Motor neuron (in vitro differentiated cells): ENCODE measurements around the gene EPB41L4B. TPM values are rescaled to one million over a fixed set of nuclear protein-coding genes. Genes with fewer than 3 reads are reported as not detected.
A peak's percentile ranks its signal among the peaks of the same experiment; 100 is the strongest.

Source experiments
- ATAC-seq, 8 experiments: fragments of 200-7000 bp; cut with Tn5 transposase; replicated peaks in 6 of 8; 2 replicates each; pipeline ENCODE4 v1.8.0; 2021; ENCODE audit warnings: mild to moderate bottlenecking in 8 of 8, moderate library complexity in 8 of 8
- H3K27ac ChIP-seq, 2 donors: fragments of 250-450 bp; sonication (Bioruptor Pico); 2 replicates each; pipeline ENCODE4 v1.9.0; 2021; ENCODE audit warnings: antibody characterized with exemption in 2 of 2, mild to moderate bottlenecking in 2 of 2, moderate library complexity in 1 of 2
- H3K4me1 ChIP-seq, 2 donors: fragments of 250-450 bp; sonication (Bioruptor Pico); replicated peaks in 1 of 2; 2 replicates each; pipeline ENCODE4 v1.6.1; 2021; ENCODE audit warnings: antibody characterized with exemption in 2 of 2, mild to moderate bottlenecking in 2 of 2, moderate library complexity in 1 of 2
- H3K4me3 ChIP-seq, 5 donors: fragments of 250-450 bp; sonication (Bioruptor Pico); 2 replicates each; pipeline ENCODE4 v1.9.0; 2021; ENCODE audit warnings: antibody characterized with exemption in 5 of 5, mild to moderate bottlenecking in 5 of 5, moderate library complexity in 4 of 5
- WGBS, 10 experiments: fragments of 450-650 bp; shearing (Covaris generic); methylation state at CpG; one replicate each; pipeline ENCODE4 v1.0.0; 2022; 5-methylcytosine and 5-hydroxymethylcytosine counted together
- in situ Hi-C, 9 experiments: fragments of 400-800 bp; cut with MboI; loops; one replicate each; pipeline ENCODE4 v1.15.0; 2021; ENCODE audit warnings: low sequenced_read_pairs in 9 of 9, low pct_unique_long_range_greater_than_20kb in 2 of 9; ENCODE audit not compliant: unreplicated experiment in 9 of 9
- total RNA-seq, 8 experiments: library from RNA; unstranded; fragments of 300-600 nt; gene quantifications; 2 replicates each; pipeline versions ENCODE4 v1.2.3 to v1.2.4, GENCODE V29; 2022

EPB41L4B gene
- total RNA-seq, 8 experiments from 2014 or later = 1.8 to 5.2 (median 4.2) TPM

- H3K4me3 ChIP-seq = no peak overlapping the region
- no peaks in the 10 kb centered on the region for H3K4me1 ChIP-seq
- no peak overlapping the region for H3K27ac ChIP-seq
- in situ Hi-C loops = no loop called here
- WGBS, 10 experiments = 27 to 89% (median 76%) methylated on average over 1 to 3 of the region's 3 CpGs; no CpG with 5 or more reads in 3 of the 10 experiments
- ATAC-seq = no peak
Observed at GRCh38 chr9:109336409-109336808, 15.6 kb upstream of the EPB41L4B start.

GRCh38 chr9:109335929-109336328 is 15.1 kb upstream of the EPB41L4B start:
- ATAC-seq = no peak
- Histone ChIP-seq H3K4me1 (no peaks in the 10 kb centered on the region), H3K4me3 (no peak overlapping the region), H3K27ac (no peak overlapping the region)
- in situ Hi-C loops = no loop called here
- WGBS, 10 experiments = 74 to 100% (median 100%) methylated on average over 1 to 2 of the region's 2 CpGs; no CpG with 5 or more reads in 1 of the 10 experiments

- Histone ChIP-seq H3K27ac (no peak overlapping the region), H3K4me1 (peaks cover 0 to 2% of the 10 kb centered on the region in 2 donors), H3K4me3 (no peak overlapping the region)
- ATAC-seq = no peak
- in situ Hi-C loops = no loop called here
- WGBS, 10 experiments = 49 to 100% (median 80%) methylated on average over 1 to 7 of the region's 7 CpGs
Observed at GRCh38 chr9:109335121-109335520, 14.3 kb upstream of the EPB41L4B start.

GRCh38 chr9:109331353-109331752 is 10.5 kb upstream of the EPB41L4B start:
- Histone ChIP-seq H3K4me1 (peaks cover 15 to 17% of the 10 kb centered on the region in 2 donors), H3K4me3 (no peak overlapping the region), H3K27ac (no peak overlapping the region)
- 0 to 100% (median 70%) methylated on average over 1 to 2 of the region's 5 CpGs; no CpG with 5 or more reads in 6 of the 10 experiments for WGBS, 10 experiments
- in situ Hi-C loops = no loop called here
- ATAC-seq = peak in 2 of 8 experiments; percentile 6 to 27

GRCh38 chr9:109329638-109330258 is 8.9 kb upstream of the EPB41L4B start:
- 0 to 90% (median 54%) methylated on average over 1 to 4 of the region's 11 CpGs; no CpG with 5 or more reads in 5 of the 10 experiments for WGBS, 10 experiments
- Histone ChIP-seq H3K4me1 (peaks cover 15 to 17% of the 10 kb centered on the region in 2 donors), H3K4me3 (no peak overlapping the region), H3K27ac (peak overlapping the region in 1 of 2 donors; percentile 63)
- in situ Hi-C loops = no loop called here
- peak in 7 of 8 experiments; percentile 45 to 91 (median 86) for ATAC-seq

GRCh38 chr9:109328978-109329637 is 8.2 kb upstream of the EPB41L4B start:
- WGBS, 10 experiments = 6 to 83% (median 46%) methylated on average over 1 to 7 of the region's 12 CpGs; no CpG with 5 or more reads in 1 of the 10 experiments
- Histone ChIP-seq H3K27ac (peak overlapping the region; percentile 8 to 63), H3K4me1 (peaks cover 15 to 17% of the 10 kb centered on the region in 2 donors), H3K4me3 (no peak overlapping the region)
- in situ Hi-C loops = no loop called here
- ATAC-seq = peak; percentile 78 to 99 (median 92)

GRCh38 chr9:109325089-109325488 is 4.2 kb upstream of the EPB41L4B start:
- Histone ChIP-seq H3K4me3 (no peak overlapping the region), H3K27ac (no peak overlapping the region), H3K4me1 (peaks cover 15 to 17% of the 10 kb centered on the region in 2 donors)
- in situ Hi-C loops = no loop called here
- no peak for ATAC-seq

- in situ Hi-C loops = loop anchor here in 2 of 9 experiments (25.0 kb wide), 1 partner anchor 136 kb away; no protein-coding TSS in a partner anchor
- 57 to 100% (median 82%) methylated on average over 1 to 2 of the region's 3 CpGs for WGBS, 10 experiments
- no peak overlapping the region for H3K4me3 ChIP-seq
- no peak overlapping the region for H3K27ac ChIP-seq
- no peak for ATAC-seq
- H3K4me1 ChIP-seq = peaks cover 2 to 14% of the 10 kb centered on the region in 2 donors
Observed at GRCh38 chr9:109323771-109324170, 2.9 kb upstream of the EPB41L4B start.

GRCh38 chr9:109321727-109322126 is 868 bp upstream of the EPB41L4B start:
- H3K4me1 ChIP-seq = peaks cover 13 to 25% of the 10 kb centered on the region in 2 donors
- no peak for ATAC-seq
- 0 to 86% (median 56%) methylated on average over 1 to 5 of the region's 5 CpGs for WGBS, 10 experiments
- H3K27ac ChIP-seq = no peak overlapping the region
- in situ Hi-C loops = loop anchor here in 2 of 9 experiments (25.0 kb wide), 1 partner anchor 134 kb away; no protein-coding TSS in a partner anchor
- no peak overlapping the region for H3K4me3 ChIP-seq

GRCh38 chr9:109320331-109320741 is 523 bp downstream of the EPB41L4B start:
- Histone ChIP-seq H3K4me1 (peaks cover 13 to 25% of the 10 kb centered on the region in 2 donors), H3K4me3 (peak overlapping the region; percentile 50 to 59 (median 54)), H3K27ac (peak overlapping the region in 1 of 2 donors; percentile 6)
- no CpG with 5 or more reads among the region's 77 CpGs for WGBS, 10 experiments
- ATAC-seq = peak; percentile 35 to 61 (median 38)
- in situ Hi-C loops = loop anchor here in 2 of 9 experiments (25.0 kb wide), 1 partner anchor 133 kb away; no protein-coding TSS in a partner anchor

- no peak overlapping the region for H3K27ac ChIP-seq
- peaks cover 13 to 25% of the 10 kb centered on the region in 2 donors for H3K4me1 ChIP-seq
- H3K4me3 ChIP-seq = peak overlapping the region; percentile 50 to 59 (median 54)
- in situ Hi-C loops = loop anchor here in 2 of 9 experiments (25.0 kb wide), 1 partner anchor 132 kb away; no protein-coding TSS in a partner anchor
- WGBS, 10 experiments = 8% methylated on average over 2 of the region's 42 CpGs; no CpG with 5 or more reads in 9 of the 10 experiments
- peak; percentile 3 to 27 (median 12) for ATAC-seq
Observed at GRCh38 chr9:109319626-109320241, 1.1 kb downstream of the EPB41L4B start.

- WGBS, 10 experiments = 0 to 26% (median 19%) methylated on average over 1 to 11 of the region's 41 CpGs; no CpG with 5 or more reads in 6 of the 10 experiments
- Histone ChIP-seq H3K4me3 (peak overlapping the region; percentile 50 to 59 (median 54)), H3K4me1 (peaks cover 13 to 25% of the 10 kb centered on the region in 2 donors), H3K27ac (no peak overlapping the region)
- ATAC-seq = peak in 2 of 8 experiments; percentile 2 to 4
- in situ Hi-C loops = loop anchor here in 2 of 9 experiments (25.0 kb wide), 1 partner anchor 132 kb away; no protein-coding TSS in a partner anchor
Observed at GRCh38 chr9:109319017-109319625, 1.7 kb downstream of the EPB41L4B start.
